B cell (primary cell): Measurements from ENCODE around the gene HNRNPA1L2. TPM values are rescaled to one million over a fixed set of nuclear protein-coding genes. Genes with fewer than 3 reads are reported as not detected.
"Not testable (repeated sequence)": the region's sequence is repeated elsewhere in the genome, so short reads cannot be mapped to it uniquely, and the experiment has no call there.

Experiments used
- ATAC-seq: fragments of 200-7000 bp; cut with Tn5 transposase; one replicate; pipeline ENCODE4 v1.10.0; 2021; ENCODE audit warnings: low read depth, mild to moderate bottlenecking, moderate number of reproducible peaks, moderate library complexity
- CTCF ChIA-PET: fragments of 350-600 bp; sonication (Branson Sonifier 250); formaldehyde crosslinking; loops from one replicate; lab custom pipeline; 2021; ENCODE audit warnings: antibody characterized with exemption, inconsistent platforms; lab: Charles Lee
- POLR2A ChIA-PET: fragments of 350-600 bp; sonication (Branson Sonifier 250); formaldehyde crosslinking; loops from one replicate; lab custom pipeline; 2021; ENCODE audit warnings: antibody characterized with exemption; lab: Charles Lee
- DNase-seq: peaks from one replicate; pipeline ENCODE4 v3.0.0; 2013
- H2AFZ ChIP-seq: 2 replicates; pipeline ENCODE4 v1.6.1; 2012; ENCODE audit warnings: mild to moderate bottlenecking, low read depth, low read length; ENCODE audit not compliant: insufficient read depth, poor library complexity, severe bottlenecking
- H3K27ac ChIP-seq, 2 donors: 1 replicate in 1 of 2; 2 replicates in 1 of 2; pipeline ENCODE4 v1.5.1; 2012 to 2013; ENCODE audit warnings: low read length in 2 of 2, mild to moderate bottlenecking in 2 of 2, moderate library complexity in 1 of 2
- H3K27me3 ChIP-seq, 4 experiments: fragments of 200-600 bp in 1 of 4; sonication (generic) in 1 of 4; replicated peaks in 1 of 4; 1 replicate in 2 of 4; 2 replicates in 2 of 4; pipeline versions ENCODE4 v1.6.1 to v1.7.0; 2013 to 2016; ENCODE audit warnings: low read length in 3 of 4, mild to moderate bottlenecking in 2 of 4, mixed read lengths in 1 of 4, moderate library complexity in 1 of 4; ENCODE audit not compliant: insufficient read depth in 4 of 4, control insufficient read depth in 3 of 4; ENCODE audit errors: control extremely low read depth in 1 of 4
- H3K36me3 ChIP-seq, 2 experiments: replicated peaks in 1 of 2; 1 replicate in 1 of 2; 2 replicates in 1 of 2; pipeline versions ENCODE4 v1.6.1 to v1.7.1; 2013; ENCODE audit warnings: low read length in 1 of 2; ENCODE audit not compliant: insufficient read depth in 2 of 2, control insufficient read depth in 1 of 2; ENCODE audit errors: control extremely low read depth in 1 of 2, extremely low read depth in 1 of 2
- H3K4me1 ChIP-seq, 2 donors: fragments of 200-600 bp in 1 of 2; sonication (generic) in 1 of 2; 1 replicate in 1 of 2; 2 replicates in 1 of 2; pipeline versions ENCODE4 v1.5.1 to v1.6.1; 2013 to 2017; ENCODE audit warnings: low read length in 2 of 2; ENCODE audit not compliant: control insufficient read depth in 2 of 2, insufficient read depth in 2 of 2
- H3K4me2 ChIP-seq: replicated peaks from 2 replicates; pipeline ENCODE3; 2012; ENCODE audit warnings: mild to moderate bottlenecking, low read depth, low read length; ENCODE audit not compliant: poor library complexity, severe bottlenecking
- H3K4me3 ChIP-seq, 5 experiments: fragments of 200-600 bp in 1 of 5; sonication (generic) in 1 of 5; 1 replicate in 3 of 5; 2 replicates in 2 of 5; pipeline versions ENCODE4 v1.5.1 to v1.7.0; 2011 to 2016; ENCODE audit warnings: low read length in 4 of 5, mild to moderate bottlenecking in 4 of 5, low read depth in 2 of 5, control low read depth in 1 of 5, moderate library complexity in 1 of 5; ENCODE audit not compliant: insufficient read depth in 1 of 5; ENCODE audit errors: control extremely low read depth in 1 of 5, extremely low read depth in 1 of 5
- H3K79me2 ChIP-seq: fragments of 200-600 bp; sonication (generic); one replicate; pipeline ENCODE4 v1.6.0; 2016; ENCODE audit warnings: low read length; ENCODE audit not compliant: control insufficient read depth, insufficient read depth
- H3K9ac ChIP-seq: fragments of 200-600 bp; sonication (generic); 2 replicates; pipeline ENCODE4 v1.6.1; 2017; ENCODE audit warnings: mild to moderate bottlenecking, low read length, moderate library complexity
- H3K9me3 ChIP-seq, 3 donors: one replicate each; pipeline versions ENCODE4 v1.6.1 to v1.7.1; 2013; ENCODE audit warnings: low read length in 2 of 3; ENCODE audit not compliant: control insufficient read depth in 2 of 3, insufficient read depth in 1 of 3; ENCODE audit errors: control extremely low read depth in 1 of 3
- H4K20me1 ChIP-seq: 2 replicates; pipeline ENCODE4 v1.6.0; 2012; ENCODE audit warnings: mild to moderate bottlenecking, low read length; ENCODE audit not compliant: insufficient read depth, control insufficient read depth, poor library complexity, severe bottlenecking
- H3K27ac Mint-ChIP-seq: one replicate; pipeline ENCODE4 v1.8.0; 2021; ENCODE audit warnings: mixed read lengths
- H3K27me3 Mint-ChIP-seq: one replicate; pipeline ENCODE4 v1.8.0; 2021; ENCODE audit warnings: mixed read lengths
- H3K4me1 Mint-ChIP-seq: one replicate; pipeline ENCODE4 v1.8.0; 2021; ENCODE audit warnings: mixed read lengths
- H3K4me3 Mint-ChIP-seq: one replicate; pipeline ENCODE4 v1.8.0; 2021; ENCODE audit warnings: mixed read lengths
- H3K9me3 Mint-ChIP-seq: one replicate; pipeline ENCODE4 v1.8.0; 2022; ENCODE audit warnings: mixed read lengths; ENCODE audit not compliant: insufficient read depth
- whole genome bisulfite sequencing: methylation state at CpG from one replicate; pipeline ENCODE4 v1.1.5; 2013; ENCODE audit warnings: missing lambda C conversion rate; ENCODE audit not compliant: insufficient coverage; 5-methylcytosine and 5-hydroxymethylcytosine counted together
- intact Hi-C: fragments of 100-400 bp; cut with micrococcal nuclease; formaldehyde crosslinking; loops from one replicate; pipeline ENCODE4 v1.10.0; 2022
- polyA plus RNA-seq: library from polyadenylated mRNA; depleted of rRNA; stranded (reverse); fragments of >200 nt; gene quantifications from 2 replicates; pipeline ENCODE4 v1.2.3, GENCODE V29; 2012
- total RNA-seq, 2 donors: library from RNA; stranded (reverse); fragments of 120-200 nt in 1 of 2; gene quantifications; 1 replicate in 1 of 2; 2 replicates in 1 of 2; pipeline versions ENCODE4 v1.2.3 to v1.2.4, GENCODE V29; 2013 to 2022

Gene HNRNPA1L2
- total and polyA plus RNA-seq, 2 donors (not counting 1 experiment from before 2014, with no cell fraction given) = 10.7 to 17.6 TPM

DNA sequence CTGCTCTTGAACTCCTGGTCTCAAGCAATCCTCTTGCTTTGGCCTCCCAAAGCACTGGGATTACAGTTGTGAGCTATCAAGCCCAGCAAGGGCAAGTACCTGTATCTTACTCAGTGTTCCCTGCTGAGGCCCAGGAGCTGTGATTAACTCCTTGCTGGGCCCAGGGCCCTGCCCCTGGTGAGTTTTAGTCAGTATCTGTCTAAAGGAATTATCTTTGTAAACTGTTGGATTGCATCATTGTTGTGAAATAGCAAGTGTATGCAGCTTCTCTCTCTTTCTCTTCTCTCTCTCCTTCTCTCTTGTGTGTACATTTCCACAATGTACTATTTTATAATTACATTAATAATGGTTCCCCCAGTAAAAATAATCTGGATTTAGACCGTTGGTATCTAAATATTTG, 35.4 kb upstream of the HNRNPA1L2 start:
- H3K27ac Mint-ChIP-seq, H3K9ac ChIP-seq, H2AFZ ChIP-seq, H3K4me3 ChIP-seq, H3K27ac ChIP-seq, H3K4me1 ChIP-seq, H4K20me1 ChIP-seq, ATAC-seq, H3K4me3 Mint-ChIP-seq, POLR2A ChIA-PET, H3K9me3 ChIP-seq, H3K4me2 ChIP-seq, H3K36me3 ChIP-seq, intact Hi-C loops, DNase-seq, H3K79me2 ChIP-seq, H3K9me3 Mint-ChIP-seq, H3K4me1 Mint-ChIP-seq, H3K27me3 ChIP-seq: not testable (repeated sequence)
- no CpG with 5 or more reads among the region's 1 CpG for WGBS
- H3K27me3 Mint-ChIP-seq = peaks cover 28% of the 10 kb centered on the region
- CTCF ChIA-PET = interaction anchor here (0.8 kb wide), 1 partner anchor 202 kb away, joined by 3 read pairs; no protein-coding TSS in a partner anchor

DNA sequence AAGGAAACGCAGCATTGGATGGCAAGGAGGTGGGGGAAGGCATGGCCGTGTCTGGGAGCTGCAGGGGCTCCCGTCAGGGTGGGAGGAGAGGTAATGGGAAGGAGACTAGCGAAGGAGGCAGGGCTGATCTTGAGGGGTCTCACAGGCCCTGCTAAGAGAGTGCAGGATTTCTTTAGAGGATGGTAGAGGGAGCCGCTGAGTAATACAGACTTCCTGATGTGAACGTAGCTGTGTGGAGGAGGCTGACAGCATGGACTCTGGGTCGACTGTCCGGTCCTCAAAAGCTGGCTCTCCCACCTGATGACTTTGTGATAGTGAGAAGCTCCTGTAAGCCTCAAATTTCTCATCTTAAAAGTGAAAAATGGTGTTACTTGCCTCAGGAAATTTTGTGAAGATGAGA, 34.0 kb upstream of the HNRNPA1L2 start:
- H3K9me3 ChIP-seq, H3K4me3 Mint-ChIP-seq, H4K20me1 ChIP-seq, H3K27ac ChIP-seq, POLR2A ChIA-PET, H2AFZ ChIP-seq, intact Hi-C loops, H3K79me2 ChIP-seq, H3K9ac ChIP-seq, H3K9me3 Mint-ChIP-seq, H3K4me3 ChIP-seq, H3K4me1 Mint-ChIP-seq, H3K4me2 ChIP-seq, H3K27ac Mint-ChIP-seq, H3K4me1 ChIP-seq, H3K27me3 ChIP-seq, H3K36me3 ChIP-seq, ATAC-seq, DNase-seq: not testable (repeated sequence)
- CTCF ChIA-PET = interaction anchor here (2.5 to 3.3 kb wide), 2 partner anchors 201 to 360 kb away, joined by 9 to 20 read pairs; no protein-coding TSS in a partner anchor
- WGBS = 52% methylated on average over 5 of the region's 8 CpGs
- peaks cover 26% of the 10 kb centered on the region for H3K27me3 Mint-ChIP-seq
